GM12878 (cell line): ENCODE data around the gene MDH1.

Experiments used
- CBFB ChIP-seq: IDR thresholded peaks from 2 replicates; pipeline ENCODE4 v1.6.1; 2016; ENCODE audit warnings: antibody characterized with exemption, low read depth
- CREB1 ChIP-seq: IDR thresholded peaks from 2 replicates; pipeline ENCODE4 v1.6.1; 2012; ENCODE audit warnings: low read depth, mild to moderate bottlenecking, inconsistent platforms
- EP300 ChIP-seq, 2 experiments: fragments of 150-350 bp in 1 of 2; IDR thresholded peaks; 2 replicates each; pipeline ENCODE4 v1.6.1; 2011 to 2012; ENCODE audit warnings: low read depth in 2 of 2, low read length in 2 of 2, borderline replicate concordance in 1 of 2, improper control_type of control experiment in 1 of 2, inconsistent platforms in 1 of 2; ENCODE audit not compliant: control insufficient read depth in 1 of 2
- EZH2 ChIP-seq: IDR thresholded peaks from 2 replicates; pipeline ENCODE4 v1.6.1; 2012; ENCODE audit warnings: low read depth, mild to moderate bottlenecking, control low read depth, inconsistent platforms, low read length, borderline replicate concordance; ENCODE audit not compliant: control insufficient read depth
- GABPA ChIP-seq: IDR thresholded peaks from 2 replicates; pipeline ENCODE4 v1.6.1; 2014; ENCODE audit warnings: antibody characterized with exemption, low read depth, mild to moderate bottlenecking, inconsistent platforms
- KAT2A ChIP-seq: conservative IDR thresholded peaks from 2 replicates; pipeline ENCODE4 v1.6.1; 2011; ENCODE audit warnings: low read depth, low read length; ENCODE audit not compliant: control insufficient read depth
- PAX5 ChIP-seq: IDR thresholded peaks from 2 replicates; pipeline ENCODE4 v1.6.1; 2011; ENCODE audit warnings: low read depth, low read length, borderline replicate concordance
- POLR2A ChIP-seq: IDR thresholded peaks from 2 replicates; pipeline ENCODE4 v1.6.1; 2011; ENCODE audit warnings: low read depth, mild to moderate bottlenecking, low read length
- RCOR1 ChIP-seq: conservative IDR thresholded peaks from 2 replicates; pipeline ENCODE4 v1.6.1; 2012; ENCODE audit warnings: low read depth, low read length, improper control_type of control experiment
- ZNF622 ChIP-seq: fragments of 450-650 bp; IDR thresholded peaks from 2 replicates; pipeline ENCODE4 v1.6.1; 2017; ENCODE audit warnings: mild to moderate bottlenecking, inconsistent platforms
- TF ChIP-seq, protein P1 (sequence below), 3 experiments: IDR thresholded peaks in 2 of 3; conservative IDR thresholded peaks in 1 of 3; 2 replicates each; pipeline ENCODE4 v1.5.1; 2011; ENCODE audit warnings: low read depth in 3 of 3, low read length in 3 of 3, mild to moderate bottlenecking in 3 of 3, control low read depth in 2 of 3, moderate library complexity in 2 of 3, inconsistent platforms in 1 of 3, mixed read lengths in 1 of 3; ENCODE audit not compliant: control insufficient read depth in 2 of 3, insufficient read depth in 1 of 3; ENCODE audit errors: extremely low read depth in 1 of 3

DNA sequence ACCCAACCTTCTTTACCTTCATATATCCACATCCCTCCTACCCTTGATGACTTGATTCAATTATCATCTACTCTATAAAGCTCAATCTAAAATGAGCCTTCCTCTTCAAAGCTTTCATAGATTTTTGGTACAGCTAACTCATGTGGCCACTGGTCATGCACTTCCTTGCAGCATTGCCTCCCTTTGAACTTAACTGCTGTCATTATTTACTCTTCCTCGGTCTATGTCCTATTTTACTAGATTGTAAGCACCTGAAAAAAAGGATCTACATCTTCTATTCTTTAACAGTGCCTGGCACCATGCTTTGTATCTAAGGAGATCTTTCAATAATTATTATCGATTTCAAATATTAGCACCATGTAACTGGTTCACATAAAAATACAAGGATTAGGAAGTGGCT, 30.6 kb downstream of the MDH1 start:
- TF ChIP-seq, protein P1, sequence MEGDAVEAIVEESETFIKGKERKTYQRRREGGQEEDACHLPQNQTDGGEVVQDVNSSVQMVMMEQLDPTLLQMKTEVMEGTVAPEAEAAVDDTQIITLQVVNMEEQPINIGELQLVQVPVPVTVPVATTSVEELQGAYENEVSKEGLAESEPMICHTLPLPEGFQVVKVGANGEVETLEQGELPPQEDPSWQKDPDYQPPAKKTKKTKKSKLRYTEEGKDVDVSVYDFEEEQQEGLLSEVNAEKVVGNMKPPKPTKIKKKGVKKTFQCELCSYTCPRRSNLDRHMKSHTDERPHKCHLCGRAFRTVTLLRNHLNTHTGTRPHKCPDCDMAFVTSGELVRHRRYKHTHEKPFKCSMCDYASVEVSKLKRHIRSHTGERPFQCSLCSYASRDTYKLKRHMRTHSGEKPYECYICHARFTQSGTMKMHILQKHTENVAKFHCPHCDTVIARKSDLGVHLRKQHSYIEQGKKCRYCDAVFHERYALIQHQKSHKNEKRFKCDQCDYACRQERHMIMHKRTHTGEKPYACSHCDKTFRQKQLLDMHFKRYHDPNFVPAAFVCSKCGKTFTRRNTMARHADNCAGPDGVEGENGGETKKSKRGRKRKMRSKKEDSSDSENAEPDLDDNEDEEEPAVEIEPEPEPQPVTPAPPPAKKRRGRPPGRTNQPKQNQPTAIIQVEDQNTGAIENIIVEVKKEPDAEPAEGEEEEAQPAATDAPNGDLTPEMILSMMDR (IDR thresholded peaks at IDR 0.05 in 2 of 3, conservative IDR thresholded peaks at IDR 0.05 in 1 of 3; ENCODE audit: control insufficient read depth in 2 of 3, extremely low read depth in 1 of 3, insufficient read depth in 1 of 3, low read depth in 3 of 3, low read length in 3 of 3): no peak
- TF ChIP-seq EP300 (IDR thresholded peaks at IDR 0.05; ENCODE audit: borderline replicate concordance in 1 of 2, control insufficient read depth in 1 of 2, low read depth in 2 of 2, low read length in 2 of 2) (no peak), EZH2 (no peak), KAT2A (no peak), RCOR1 (no peak), CBFB (no peak), ZNF622 (no peak), CREB1 (no peak), POLR2A (no peak), GABPA (no peak), PAX5 (no peak)
